Measurements from ENCODE around the gene NTF3. TPM values are rescaled to one million over a fixed set of nuclear protein-coding genes. Genes with fewer than 3 reads are reported as not detected.

The NTF3 gene
- total and polyA plus RNA-seq, 2 of the 8 experiments (the other 6 are each of a cell fraction or from before 2014, with no cell fraction given): 1.4 to 2.3 TPM

GRCh38 chr12:5497329-5498053 lies 65.6 kb downstream of the NTF3 start (continued):
- TF ChIP-seq CBX8 (IDR thresholded peaks at IDR 0.05; ENCODE audit: borderline replicate concordance, low read depth, low read length): no peak
- no peak for TF ChIP-seq CHD1 (IDR thresholded peaks at IDR 0.05; ENCODE audit: low read depth, low read length)
- no peak for TF ChIP-seq YY1 (IDR thresholded peaks at IDR 0.05; ENCODE audit: low read depth, low read length)
- no peak for TF ChIP-seq POLR2A (IDR thresholded peaks at IDR 0.05; ENCODE audit: control extremely low read depth in 1 of 2, low read depth in 2 of 2, low read length in 2 of 2)
- no peak for TF ChIP-seq MAFK (IDR thresholded peaks at IDR 0.05; ENCODE audit: low read depth, low read length)
- no peak for TF ChIP-seq CHD2 (IDR thresholded peaks at IDR 0.05; ENCODE audit: low read length)
- no peak for TF ChIP-seq ZNF274 (IDR thresholded peaks at IDR 0.05; ENCODE audit: borderline replicate concordance, extremely low read depth, low read length)
- no peak for TF ChIP-seq SRF (IDR thresholded peaks at IDR 0.05; ENCODE audit: low read depth, low read length)
- no peak for TF ChIP-seq BCL11A (IDR thresholded peaks at IDR 0.05; ENCODE audit: low read depth in 2 of 2, low read length in 2 of 2)
- no peak for TF ChIP-seq RAD21 (IDR thresholded peaks at IDR 0.05 in 1 of 2, conservative IDR thresholded peaks at IDR 0.05 in 1 of 2; ENCODE audit: low read depth in 2 of 2, low read length in 2 of 2)
